HG02973 (cell line): Measurements from ENCODE around the gene SLC7A5.
"Not testable (repeated sequence)": the region's sequence is repeated elsewhere in the genome, so short reads cannot be mapped to it uniquely, and the experiment has no call there.

ENCODE experiments used
- ATAC-seq: cut with Tn5 transposase; IDR thresholded peaks from one replicate; pipeline ENCODE4 v1.9.1; 2021; ENCODE audit warnings: moderate library complexity; ENCODE audit not compliant: unreplicated experiment

SLC7A5 gene

DNA sequence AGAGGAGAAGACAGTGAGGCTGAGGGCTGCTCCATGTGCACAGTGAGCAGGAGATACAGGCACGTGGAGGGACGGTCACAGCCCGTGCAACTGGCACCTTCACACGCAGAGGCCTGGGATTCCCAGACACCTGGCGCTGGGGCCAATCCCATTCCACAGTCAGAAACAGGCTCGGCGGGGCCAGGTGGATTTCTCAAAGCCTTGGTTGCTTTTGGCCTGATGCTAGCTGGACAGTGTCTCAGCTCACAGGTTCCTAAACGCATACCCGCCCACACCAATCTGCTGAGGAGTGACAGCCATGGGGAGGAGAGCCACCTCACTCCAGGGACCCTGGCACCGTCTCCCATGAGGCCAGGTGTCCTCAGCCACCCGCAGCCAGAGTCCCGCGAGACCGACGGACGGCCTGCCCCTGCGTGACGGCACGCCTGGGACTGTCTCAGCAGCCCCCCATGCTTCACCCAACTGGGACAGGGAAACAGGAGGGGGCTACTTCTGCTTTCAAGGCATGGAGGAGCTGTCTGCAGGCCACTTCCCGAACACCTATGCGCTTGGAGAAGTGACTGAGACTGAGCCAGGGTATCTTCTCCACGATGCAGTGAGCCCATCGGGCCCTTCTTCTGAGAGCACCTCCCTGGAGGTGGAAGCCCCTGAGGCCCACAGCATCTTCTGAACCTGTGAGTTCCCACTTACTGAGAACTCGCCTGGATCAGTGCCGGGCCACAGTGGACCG is 6.5 kb downstream of the SLC7A5 start:
- ATAC-seq = not testable (repeated sequence)

DNA sequence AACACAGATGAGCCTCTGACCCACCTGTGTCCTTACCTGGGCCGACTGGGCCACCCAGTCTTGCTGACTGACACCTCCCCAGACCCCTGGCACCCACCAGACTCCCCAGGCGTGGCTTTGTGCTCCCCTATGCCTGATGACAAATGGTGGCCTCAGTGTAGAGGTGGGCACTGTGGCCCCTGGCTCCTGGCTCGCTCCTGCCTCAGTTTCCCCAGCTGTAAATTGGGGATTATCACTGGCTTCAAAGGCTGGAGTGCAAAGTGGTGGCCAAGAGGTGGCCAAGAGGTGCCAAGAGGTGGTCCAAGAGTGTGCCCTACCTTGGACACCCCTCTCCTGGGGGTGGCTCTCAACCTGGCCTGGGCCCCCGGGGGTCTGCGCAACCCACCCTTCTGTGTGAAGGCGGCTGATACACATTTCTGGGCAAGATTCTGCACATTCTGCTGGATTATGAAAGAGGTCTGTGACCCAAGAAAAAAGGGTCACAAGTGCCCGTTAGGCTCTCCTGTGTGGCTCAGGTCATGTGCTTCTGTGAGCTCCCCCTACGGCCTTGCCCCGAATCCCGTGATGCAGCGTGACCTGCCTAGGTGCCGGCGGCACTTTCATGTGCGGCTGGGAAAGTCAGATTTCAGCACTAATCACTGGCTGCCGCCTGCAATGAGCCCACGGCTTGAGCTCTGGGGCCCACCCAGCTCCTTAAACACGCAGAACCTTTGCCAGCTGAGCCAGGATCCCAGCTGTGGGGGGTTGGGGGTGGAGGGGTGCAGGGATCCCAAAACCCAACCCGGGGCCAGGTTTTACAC is 7.8 kb downstream of the SLC7A5 start:
- not testable (repeated sequence) for ATAC-seq

DNA sequence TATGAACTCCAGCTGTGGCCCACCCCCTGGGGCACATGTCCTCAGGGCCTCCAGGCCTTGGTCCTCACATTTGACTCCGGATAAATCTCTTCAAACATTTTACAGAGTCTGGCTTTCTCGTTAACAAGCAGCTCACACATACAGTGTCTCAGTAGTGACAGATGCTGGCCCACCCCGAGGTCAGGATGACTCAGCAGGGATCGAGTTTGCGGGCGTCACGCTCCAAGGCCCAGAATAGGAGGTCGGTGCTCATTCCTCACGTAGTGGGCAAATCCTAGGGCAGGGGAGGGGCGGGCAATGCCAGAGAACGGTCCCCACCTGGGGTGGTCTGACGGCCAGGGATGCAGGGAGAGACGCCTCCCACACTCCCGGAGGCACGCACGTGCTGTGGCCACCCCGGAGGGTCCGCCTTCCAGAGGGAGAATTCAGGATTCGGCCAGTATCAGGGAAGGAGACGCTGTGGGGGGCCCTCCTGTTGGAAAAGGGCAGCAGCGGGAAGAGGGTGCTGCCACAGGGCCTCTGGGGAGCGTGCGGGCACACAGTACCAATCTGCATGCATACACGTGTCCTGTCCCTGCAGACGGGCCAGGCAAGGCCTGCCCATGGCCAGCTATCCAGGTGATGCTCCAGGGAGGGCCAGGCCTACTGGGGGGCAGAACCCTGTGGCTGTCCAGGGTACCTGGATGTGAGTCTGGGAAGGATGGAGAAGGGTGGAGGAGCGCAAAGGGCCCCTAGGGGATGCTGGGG is 8.6 kb downstream of the SLC7A5 start:
- ATAC-seq = no peak

DNA sequence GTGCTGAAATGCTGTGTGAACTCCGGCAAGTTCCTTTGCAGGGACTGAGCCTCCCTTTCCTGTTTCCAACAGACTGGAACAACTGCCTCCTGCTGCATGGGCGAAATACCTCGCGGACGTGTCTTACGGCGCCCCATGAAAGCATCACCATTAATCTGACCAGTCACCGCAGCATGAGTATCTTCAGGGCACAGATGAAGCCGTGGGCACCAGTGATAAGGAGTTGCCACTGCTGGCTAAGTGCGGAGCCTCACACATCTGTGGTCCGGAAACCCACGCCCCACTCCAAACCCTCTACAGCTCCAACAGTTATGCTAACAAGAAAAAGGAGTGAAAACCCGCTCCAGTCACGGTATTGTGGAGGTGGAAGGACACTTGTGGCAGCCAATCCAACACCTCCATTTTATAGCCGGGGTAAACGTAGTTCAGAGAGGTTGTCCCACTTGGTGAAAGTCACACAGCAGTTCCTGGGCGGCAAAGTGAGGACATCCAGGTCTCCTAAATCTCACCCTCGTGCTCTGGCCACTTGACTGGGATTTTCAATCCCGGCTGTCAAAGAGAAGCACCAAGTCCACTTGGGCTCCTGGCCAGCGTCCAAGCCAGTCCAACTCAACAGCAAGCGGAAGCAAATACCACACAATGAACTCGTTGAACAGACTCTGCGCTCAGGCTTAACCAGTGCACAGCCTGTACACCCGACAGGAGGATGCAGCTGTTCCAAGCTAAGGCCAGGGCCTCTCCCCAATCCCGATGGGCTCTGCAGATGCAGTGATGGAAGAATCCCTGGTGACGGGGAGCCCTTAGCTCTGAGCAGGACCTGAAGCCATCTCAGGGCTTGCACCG is 10.9 kb downstream of the SLC7A5 start:
- ATAC-seq = not testable (repeated sequence)

DNA sequence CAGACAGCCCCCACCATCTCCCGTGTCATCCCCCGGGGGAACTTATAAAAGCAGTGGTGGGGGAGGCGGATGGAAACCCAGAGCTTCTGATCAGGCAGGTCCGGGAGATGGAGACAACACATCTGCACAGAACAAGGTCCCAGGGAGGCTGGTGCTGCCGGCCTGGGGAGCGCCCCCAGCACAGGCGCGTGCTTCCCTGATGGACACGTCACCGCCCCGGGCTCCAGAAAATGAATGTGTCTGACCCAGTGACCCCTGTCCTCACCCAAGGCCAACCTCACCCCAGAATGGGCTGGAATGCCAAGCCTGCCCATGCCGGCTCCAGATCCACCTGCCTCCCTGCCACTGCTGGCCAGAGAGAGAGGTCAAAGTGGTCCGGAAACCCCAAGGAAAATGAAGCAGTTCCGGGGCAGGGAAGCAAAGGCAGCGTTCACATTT is 12.5 kb downstream of the SLC7A5 start:
- ATAC-seq = no peak

DNA sequence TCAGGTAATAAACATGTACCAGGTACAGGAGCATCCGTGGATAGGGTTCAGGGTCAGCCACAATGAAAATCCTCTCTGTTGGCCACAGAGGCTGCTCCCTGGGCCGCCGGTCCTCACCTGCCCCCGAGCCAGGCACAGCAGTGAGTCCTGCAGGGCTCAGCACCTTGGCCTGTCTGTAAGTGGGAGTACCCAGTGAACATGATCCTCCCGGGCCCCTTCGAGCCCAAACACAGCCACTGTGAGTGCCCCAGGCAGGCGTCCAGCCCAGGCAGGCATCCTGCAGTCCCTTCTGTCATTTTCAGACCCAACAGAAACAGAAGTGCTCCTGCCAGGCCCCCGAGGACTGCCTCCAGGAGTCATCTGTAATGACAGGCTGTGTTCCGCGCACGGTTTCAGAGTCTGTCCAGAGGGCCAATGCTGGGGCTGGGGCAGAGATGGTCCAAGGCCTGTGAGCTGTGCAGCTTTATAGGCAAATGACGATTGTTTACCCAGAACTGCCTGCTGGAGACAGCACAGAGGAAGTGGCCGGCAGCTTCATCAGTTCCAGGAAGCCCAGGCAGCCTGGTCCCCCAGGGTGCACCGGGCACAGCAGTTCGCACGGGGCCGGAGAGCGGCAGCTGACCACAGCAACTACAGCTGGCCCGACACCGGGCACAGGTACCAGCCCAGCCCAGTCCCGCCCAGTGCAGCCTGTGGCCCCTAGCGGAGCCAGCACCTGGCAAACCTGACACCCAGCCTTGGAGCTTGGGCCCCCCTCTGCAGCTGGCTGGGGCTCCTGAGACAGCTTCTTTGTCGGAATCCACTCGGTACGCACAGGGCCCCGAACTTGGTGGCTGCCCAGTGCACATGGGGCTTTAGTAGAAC is 13.2 kb downstream of the SLC7A5 start:
- ATAC-seq = no peak

DNA sequence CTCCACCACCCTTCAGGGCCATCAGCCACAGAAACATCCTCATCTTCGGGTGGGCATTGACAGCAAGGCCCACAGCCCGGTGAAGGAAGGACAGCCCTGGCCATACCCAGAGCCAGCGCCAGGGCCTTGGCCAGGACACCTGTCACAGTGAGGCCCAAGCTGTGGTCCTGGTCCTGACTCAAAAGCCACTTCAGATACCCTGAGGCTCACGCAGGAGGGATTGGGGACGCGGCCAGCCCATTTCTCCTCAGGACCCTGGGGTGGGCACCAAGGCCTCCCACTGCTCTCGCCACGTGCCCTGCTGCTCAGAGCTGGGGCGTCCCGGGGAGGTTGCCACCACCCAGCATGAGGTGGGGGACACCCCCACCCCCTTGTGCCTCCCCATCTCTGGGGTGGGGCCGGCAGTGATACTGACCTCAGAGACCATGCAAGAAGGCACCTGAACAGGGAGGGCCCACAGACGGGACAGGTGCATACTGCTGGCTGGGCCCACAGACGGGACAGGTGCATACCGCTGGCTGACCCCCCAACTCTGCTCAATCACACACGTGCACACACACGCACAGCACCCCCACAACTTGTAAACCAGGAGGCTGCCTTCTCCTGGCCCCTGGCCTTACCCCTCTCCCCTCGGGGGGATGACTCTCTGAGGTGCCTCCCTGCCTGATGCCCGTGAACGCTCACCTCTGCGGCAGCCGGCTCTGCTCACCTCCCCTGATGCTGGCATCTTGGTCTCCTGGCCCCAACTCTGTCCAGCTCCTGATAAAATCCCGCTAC is 14.2 kb downstream of the SLC7A5 start:
- no peak for ATAC-seq

DNA sequence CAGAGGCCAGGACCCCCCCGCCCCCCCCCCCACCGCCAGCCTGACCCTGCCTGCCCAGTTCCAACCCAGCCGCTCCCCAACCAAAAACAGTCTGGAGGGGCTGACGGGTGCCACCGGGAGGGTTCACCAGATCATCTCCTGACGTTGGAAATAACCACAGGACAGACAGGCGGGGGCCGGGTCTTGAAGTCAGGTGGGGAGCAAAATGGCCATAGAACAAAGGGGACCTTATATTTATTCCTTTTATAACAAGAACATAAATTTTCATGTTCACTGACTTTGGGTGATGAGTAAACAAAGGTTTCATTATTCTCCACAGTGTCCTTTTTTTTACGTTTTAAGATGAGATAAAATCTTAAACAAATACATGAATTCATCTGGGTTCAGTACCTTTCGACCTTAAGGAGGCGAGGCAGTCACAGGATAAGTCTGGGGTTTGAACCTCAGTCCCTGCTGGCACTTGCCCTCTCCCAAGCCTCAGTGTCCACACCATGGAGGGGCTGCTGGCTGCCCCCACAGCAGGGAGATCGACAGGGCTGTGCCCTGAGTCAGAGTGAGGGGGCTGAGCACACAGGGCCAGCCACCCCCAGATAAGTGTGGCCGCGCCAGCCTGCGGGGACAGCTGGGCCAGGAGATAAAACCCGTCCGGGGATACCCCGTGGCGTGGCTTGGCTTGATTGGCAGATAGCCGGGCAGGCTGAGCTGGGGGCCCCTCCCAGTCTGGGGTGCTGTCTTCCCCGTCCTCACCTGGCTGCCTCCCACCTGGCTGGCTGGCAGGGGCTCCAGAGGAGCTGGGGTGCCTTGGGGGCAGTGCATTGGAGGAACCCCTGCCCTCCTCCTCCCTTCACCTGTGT is 15.0 kb downstream of the SLC7A5 start:
- ATAC-seq = no peak

DNA sequence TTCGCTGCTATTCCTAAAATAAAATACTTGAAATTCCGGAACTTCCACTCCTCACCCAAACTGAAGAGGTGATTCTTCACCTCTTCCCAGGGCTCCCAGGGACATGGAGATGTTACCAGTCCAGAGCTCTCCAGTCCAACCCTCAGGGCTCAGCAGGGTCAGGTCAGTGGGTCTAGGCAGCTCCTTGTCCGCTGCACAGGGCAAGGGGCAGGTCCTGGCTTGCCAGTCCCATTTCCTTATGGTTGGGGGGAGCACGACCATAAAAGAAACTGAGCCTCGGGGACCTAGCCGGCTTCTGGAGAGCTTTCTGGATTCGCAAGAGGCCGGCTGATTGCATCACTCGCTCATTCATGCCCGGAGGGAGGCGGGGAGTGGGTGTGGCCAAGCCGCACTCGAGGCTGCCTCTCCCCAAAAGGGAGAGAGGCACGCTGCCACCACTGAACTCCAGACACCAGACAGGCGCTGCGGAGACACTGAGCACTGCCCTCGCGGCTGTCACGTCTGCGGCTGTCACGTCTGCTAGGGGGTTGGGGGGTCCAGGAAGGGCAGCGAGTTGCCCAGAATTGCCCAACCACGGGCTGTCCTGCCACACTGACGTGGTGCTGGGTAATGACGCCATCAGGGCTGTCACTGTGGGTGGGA is 15.8 kb downstream of the SLC7A5 start:
- ATAC-seq = no peak

DNA sequence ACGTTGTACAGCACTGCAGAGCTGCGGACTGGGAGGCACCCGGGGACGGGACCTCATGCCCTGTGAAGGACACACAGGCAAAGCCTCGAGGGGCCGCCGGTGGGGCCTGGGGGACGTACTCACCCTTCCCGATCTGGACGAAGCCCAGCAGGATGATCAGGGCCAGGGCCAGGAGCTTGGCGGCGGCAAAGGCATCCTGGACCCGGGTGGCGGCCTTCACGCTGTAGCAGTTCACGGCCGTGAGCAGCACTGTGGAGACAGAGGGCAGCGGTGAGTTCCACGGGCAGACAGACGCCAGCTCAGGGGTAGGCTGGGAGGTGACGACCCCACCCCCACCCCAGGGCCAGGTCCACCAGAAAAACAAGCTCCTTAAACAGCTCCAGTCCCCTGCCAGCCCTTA is 17.7 kb downstream of the SLC7A5 start:
- no peak for ATAC-seq

DNA sequence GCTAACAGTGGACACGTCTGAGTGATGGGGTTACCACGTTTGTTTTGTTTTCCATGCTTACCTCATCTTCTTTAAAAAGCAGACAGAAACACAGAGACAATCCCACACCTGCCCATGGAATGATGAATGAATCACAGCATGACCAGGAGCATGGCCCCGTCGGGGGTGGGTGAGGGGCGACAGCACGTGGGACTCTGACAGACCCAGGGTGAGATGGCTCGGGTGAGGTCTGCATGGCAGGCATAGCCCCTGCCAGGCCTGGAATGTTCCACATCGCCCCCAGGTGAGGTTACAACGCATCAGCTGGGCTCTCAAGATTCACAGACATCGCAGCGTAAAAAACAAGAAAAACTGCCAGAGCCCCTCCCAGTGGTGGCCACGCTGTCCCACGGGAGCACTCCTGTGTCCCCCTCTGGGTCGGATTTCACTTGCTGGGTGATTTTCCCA is 18.1 kb downstream of the SLC7A5 start:
- ATAC-seq = no peak

DNA sequence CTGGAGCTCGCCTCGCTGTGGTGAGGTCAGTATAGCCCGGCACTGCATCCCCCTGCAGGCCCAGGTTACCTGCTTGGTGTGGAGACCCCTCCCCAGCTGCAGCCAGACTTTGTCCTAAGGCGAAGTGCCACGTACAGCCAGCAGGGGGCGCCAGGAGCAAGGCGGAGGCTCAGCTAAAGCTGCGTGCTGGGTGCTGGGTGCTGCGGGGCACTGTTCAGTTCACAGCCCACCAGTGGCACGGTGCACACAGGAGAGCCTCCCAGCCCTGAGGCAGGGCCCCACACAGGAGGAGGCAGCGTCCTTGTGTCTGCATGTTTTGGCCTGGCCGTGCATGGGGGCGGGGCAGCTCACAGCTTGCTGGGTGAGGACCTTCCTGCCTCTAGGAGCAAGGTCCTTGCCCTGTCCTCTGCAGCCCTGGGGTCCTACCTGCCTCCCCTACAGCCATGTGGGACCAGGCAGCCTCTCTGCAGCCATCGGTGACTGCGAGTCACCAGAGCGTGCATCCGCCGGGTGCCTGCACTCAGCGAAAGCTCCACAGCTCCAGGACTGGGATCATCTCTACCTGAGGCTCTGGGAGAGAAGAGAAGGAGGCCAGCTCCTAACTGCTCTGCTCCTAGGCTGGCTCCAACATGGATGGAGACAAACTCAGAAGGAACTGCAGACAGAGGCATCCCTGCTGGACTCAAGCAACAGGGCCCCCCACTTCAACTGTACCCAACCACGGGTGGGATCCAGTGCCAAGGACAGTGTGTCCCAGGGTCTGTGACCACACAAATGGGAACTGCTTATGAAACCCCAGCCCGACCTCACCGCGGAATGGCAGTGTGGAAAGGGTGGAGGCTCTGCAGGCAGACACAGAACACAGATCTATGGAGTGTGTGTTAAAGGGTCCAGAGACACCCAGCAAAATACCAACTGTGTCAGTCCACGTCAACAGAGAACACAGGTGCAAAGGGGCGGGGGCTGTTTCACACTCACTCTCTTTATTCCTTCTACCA is 19.0 kb downstream of the SLC7A5 start:
- ATAC-seq = no peak

DNA sequence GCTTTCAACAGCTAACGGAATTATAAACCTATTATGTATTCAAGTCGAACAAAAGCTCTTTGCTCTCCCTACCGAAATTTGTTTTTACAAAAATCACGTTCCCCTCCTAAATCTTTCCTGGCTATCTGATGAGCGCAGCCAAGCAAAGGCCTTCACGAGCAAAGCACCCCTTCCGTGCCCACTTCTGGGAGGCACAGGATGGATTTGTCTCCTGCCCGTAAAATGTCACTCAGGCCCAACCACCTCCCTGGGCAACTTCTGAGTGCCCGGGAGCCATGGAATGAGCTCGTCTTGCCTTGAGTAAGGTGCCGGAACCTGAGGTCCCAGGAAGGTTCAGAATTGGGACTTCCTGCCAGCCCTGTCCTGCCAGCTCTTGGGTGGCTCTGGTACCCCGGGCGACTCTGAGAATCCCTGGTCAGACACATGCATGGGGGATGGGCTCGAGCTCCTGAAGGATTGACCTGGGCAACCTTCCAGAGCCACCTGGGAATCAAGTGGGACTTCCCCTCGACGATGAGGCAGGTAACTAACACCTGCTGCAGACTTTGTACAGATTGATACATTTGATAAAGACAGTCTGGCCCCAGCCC is 19.8 kb downstream of the SLC7A5 start:
- ATAC-seq = no peak

DNA sequence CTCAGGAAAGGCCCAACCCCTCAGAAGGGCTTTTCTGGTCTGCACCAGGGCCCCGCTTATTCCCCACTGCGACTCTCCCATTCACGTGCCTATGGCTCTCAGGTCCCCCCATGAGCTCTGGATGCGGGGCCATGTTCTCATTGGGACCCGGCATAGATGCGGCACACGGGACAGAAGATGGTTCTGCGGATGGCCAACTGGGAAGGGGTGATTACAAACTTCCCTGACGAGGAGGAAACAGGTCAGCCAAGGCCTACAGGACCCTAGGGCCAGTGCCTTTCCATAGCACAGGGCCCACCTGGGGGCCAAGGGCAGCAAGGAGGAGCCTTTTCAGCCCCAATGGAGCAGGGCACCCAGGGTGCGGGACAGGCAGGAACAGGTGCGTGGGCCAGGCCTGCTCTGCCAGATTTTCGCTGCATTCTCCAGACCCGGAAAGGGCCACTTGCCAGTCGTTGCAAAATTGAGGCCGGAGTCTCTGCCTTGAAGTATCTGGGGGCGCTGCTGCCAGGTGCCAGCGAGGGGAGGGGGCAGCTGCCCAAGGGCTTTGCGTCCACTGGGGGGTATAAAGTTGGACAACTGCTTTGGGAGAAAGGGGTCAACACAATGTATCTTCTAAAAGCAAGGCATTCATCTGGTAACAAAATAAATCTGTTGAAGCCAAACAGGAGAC is 20.5 kb downstream of the SLC7A5 start:
- ATAC-seq = no peak
